AG20443 (cell line): ENCODE results near the gene PCDH19.
A peak's percentile ranks its signal among the peaks of the same experiment; 100 is the strongest.
"Not testable (repeated sequence)": the region's sequence is repeated elsewhere in the genome, so short reads cannot be mapped to it uniquely, and the experiment has no call there.

Experiments used
- DNase-seq: peaks from one replicate; pipeline ENCODE4 v3.0.0; 2012; ENCODE audit warnings: low spot score, mixed read lengths

The PCDH19 gene, protein sequence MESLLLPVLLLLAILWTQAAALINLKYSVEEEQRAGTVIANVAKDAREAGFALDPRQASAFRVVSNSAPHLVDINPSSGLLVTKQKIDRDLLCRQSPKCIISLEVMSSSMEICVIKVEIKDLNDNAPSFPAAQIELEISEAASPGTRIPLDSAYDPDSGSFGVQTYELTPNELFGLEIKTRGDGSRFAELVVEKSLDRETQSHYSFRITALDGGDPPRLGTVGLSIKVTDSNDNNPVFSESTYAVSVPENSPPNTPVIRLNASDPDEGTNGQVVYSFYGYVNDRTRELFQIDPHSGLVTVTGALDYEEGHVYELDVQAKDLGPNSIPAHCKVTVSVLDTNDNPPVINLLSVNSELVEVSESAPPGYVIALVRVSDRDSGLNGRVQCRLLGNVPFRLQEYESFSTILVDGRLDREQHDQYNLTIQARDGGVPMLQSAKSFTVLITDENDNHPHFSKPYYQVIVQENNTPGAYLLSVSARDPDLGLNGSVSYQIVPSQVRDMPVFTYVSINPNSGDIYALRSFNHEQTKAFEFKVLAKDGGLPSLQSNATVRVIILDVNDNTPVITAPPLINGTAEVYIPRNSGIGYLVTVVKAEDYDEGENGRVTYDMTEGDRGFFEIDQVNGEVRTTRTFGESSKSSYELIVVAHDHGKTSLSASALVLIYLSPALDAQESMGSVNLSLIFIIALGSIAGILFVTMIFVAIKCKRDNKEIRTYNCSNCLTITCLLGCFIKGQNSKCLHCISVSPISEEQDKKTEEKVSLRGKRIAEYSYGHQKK (N-terminal part only)

DNA sequence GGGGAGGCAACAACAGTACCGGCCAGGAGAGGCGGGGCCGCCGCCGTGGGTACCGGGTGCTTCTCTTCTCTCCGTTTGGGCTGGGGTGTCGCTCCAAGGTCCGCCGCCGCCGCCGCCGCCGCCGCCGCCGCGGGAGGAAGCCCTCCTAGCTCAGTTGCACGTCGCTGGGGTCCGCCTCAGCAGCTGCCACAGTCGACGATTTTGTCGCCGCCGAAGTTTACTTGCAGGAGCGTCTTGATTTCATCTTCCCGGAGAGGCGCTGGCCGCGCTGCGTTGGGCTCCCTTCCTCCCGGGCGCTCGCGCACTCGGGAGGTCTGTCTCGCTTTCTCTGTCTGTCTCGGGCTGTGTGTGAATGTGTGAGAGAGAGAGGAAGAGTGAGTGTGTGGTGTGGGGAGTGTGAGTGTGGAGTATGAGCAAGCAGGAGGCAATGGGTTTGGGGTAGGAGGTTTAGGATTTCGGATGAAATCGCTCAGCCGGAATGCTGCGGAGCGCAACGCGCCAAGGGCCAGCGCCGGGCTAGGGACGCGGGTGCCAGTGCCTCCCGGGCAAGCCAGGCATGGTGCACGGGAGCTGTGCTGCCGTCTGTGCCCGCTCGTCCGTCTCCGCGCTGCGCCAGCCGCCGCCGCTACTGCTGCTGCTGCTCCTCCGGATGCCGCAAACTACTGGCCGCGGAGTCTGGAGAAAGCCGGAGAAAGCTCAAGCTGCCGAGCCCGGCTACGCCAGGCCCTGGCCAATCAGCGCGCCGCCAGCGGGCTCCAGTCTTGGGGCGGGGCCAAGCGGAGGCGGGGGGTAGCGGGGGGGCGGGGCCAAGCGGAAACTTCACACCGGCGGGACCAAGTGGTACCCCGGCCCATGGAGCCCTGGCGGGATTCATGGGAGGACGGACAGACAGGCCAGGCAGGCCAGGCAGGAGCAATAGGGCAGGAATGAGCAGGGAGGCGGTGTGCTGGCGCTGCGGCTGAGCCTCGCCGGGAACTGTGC is at the start of gene PCDH19:
Gene PCDH19, minus strand, starts transcription at position 664 of the 981 bp plus-strand sequence. CDS start 1,676 bp downstream, outside the sequence.
- peak; percentile 79 for DNase-seq

DNA sequence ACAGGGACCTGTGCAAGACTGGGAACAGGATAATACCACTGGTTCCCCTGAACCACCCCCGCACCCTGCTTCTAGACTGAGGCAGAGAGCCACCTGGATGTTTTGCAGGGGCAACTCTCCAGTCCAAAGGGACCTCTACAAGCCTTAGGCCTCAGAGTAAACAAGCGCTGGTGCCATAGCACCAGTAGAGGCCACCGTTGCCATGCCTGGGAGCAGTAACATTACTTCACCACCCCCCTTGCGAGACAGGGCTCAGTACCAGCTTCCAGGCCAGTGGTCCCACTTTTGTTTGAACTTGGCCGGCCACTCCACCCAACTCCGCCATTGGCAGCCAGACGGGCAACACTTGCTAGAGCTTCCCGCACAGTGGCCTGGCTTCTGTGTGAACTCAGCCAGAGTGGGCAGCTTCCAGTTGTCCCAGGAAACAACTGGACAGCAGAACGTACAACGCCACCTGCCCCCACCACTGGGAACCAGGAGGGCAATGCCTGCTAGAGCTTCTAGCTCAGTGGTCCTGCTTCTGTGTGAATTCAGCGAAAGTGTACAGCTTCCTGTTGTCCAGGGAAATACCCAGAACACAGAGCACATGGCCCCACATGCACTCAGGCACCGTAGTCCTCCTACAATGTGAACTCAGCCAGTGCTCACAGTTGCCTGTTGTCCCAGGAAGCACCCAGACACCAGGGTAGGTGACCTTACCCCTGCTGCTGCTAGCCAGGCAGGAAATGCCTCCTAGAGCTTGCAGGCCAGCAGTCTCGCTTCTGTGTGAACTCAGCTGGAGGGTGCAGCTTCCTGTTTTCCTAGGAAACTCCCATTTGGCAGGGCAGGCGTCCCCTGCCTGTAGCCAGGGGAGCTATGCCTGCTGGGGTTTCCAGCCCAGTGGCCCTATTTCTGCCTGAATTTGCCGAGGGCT is 39.9 kb upstream of the PCDH19 start:
- DNase-seq = no peak

DNA sequence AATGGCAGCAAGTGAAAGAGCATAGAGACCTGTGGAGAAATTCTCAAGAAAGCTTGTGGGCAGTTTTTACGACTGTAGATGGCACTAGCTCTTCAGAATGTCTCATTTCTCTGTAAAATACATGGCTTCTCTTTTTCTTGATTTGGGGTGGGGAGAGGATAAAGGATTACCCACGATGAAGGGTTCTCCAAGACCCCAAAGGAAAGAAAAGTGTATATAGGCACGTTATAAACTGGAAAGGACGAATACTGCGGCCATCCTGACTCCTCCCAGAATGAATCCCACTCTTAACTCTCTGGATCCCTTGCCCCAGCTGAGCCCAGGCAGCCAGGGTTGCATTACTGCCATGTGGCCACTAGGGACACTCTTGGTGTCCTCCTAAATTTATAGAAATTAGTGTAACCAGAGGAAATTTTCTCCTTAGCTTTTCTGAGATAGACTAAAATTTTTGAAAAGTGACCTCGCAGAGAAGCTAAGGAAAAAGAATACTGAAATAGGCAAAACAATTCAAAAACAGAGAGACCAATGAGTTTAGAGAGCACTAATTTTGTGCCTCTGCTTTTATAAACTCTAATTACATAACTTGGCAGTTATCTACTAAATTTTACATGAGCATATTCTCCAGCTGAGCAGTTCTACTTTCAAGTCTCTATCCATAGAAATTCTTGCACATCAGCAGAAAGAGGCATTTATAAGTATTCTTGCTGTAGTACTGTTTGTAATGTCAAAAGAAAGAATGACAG is 37.8 kb upstream of the PCDH19 start:
- DNase-seq = peak; percentile 59

DNA sequence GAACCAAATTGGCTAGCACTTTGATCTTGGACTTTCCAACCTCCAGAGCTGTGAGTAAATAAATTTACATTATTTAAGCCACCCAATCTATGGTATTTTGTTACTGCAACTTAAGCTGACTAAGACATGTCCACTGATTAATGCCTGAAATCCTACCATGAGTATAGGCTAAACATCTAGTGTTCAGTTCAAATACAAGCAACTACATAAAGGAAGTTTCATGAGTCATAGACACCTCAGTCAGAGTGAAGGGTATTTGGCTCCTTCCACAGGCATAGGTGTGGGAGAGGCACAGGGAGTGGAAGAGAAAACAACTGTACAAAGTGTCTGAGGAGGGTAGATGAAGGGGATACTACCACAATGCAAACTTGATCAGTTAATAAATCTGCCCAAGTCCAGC is 35.5 kb upstream of the PCDH19 start:
- DNase-seq = no peak

DNA sequence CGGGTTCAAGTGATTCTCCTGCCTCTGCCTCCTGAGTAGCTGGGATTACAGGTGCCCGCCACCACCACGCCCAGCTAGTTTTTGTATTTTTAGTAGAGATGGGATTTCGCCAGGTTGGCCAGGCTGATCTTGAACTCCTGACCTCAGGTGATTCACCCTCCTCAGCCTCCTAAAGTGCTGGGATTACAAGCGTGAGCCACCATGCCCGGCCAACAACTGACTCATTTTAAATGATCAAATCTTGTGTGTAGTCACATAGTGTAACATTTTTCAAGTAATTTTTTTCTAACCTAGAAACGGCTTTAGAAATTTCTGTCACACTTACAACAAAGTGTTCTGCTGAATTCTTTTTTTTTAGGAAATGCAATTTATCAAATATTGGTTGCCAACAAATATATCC is 31.2 kb upstream of the PCDH19 start:
- DNase-seq = not testable (repeated sequence)

DNA sequence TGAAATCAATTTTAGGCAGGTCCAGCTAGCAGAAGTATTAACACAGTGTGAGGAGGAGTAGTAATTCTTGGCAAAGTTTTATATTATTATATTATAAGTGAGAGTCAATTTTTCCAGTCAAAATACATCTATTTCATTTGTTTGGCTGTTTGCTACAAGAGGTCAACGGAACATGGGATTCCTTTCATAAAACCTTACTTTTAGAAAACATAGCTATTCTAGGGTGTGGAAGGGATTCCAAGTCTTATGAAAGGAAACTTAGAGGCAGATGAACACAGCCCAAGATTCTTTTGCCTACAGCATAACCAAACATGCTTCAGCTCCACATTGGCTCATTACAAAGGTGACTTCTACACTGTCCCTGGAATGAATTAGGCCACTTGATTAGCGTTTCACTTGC is 29.9 kb upstream of the PCDH19 start:
- DNase-seq = no peak

DNA sequence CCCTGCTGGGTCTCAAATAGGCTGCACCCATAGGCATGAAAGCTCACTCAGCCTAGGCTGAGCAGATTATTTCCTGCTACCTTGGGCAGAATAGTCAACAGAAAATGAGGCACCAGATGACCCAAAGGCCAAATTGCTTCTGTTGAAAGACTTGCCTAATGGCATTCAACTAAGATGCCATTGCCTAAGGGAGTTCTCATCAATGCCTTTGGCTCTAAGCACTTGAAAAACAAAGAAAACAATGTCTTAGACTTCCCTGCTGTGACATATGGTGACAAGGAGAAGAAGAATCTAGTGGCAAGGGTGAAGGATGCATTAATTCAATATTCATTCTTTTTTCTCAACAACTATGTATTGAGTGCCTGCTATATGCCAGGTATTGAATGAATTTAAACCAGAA is 25.7 kb upstream of the PCDH19 start:
- no peak for DNase-seq

DNA sequence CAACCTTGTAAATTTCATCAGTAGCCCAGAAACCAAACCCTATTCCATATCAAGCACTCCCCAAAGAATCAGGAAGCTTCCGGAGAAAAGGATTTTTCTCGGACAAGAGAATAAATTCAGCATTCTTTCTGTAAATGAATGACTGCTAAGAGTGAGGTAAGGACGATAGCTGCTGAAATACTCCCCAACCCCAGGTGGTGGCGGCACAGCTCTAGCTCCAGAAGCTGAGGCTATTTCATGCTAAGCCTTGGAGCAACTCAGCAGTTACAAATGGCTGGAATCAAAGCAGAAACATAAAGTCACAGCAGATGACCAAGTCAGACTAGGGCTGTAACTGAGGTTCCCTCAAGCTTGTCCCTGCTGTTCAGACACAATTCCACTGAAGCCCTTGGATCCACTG is 13.9 kb upstream of the PCDH19 start:
- DNase-seq = no peak

DNA sequence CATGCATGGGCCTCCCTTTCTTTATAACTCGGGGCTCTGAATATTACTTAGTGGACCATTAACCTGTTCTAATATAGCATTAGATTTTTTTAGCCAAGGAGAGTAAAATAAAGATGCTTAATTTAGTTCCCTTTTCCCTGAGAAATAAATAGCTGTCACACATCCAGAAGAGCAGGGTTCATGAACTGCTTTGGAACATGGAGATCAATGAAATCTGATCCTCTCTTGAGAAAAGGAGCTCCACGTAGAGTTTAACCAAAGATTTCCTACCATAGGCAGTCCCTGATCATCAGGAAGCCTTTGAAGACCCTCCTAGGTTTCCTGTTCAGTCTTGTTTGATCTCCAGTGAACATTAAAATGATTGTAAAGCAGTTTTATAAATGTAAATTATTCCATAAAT is 8.5 kb upstream of the PCDH19 start:
- DNase-seq = no peak

DNA sequence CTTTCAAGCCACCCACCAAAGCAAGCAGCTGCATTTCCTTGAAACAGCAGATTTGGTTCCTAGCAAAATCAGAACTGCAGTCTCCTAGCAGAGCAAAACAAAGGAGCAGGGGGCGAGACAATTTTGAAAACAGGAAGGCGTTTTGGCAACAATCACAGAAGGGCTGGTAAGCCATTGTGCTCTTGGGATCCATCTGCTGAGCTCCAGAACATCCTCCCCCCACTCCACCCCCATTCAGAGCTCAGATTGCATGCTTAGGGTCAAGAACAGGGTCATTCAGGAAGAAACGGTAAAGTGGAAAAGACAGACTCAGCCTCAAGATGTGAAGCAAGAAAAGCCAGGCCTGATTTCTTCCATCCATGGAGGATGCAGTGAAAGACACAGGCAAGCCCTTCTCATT is 7.6 kb upstream of the PCDH19 start:
- DNase-seq = no peak

DNA sequence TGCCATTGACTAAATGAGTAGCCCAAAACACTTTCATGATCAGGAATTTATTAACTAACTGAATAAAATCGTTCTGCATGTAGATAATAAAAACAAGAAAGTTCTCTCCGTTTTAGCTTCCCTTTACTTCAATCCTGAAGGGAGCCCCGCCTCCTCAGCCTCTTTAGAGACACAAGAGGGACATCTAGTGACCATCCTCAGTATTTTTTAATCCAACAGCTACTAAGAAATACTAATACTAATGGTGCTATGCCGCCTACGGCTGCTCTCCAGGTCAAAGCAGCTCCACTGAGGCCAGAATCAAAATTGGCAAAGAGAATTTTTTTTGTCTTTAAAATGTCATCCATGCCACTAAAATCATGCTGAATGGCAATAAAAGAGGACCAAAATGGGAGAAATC is 3.2 kb upstream of the PCDH19 start:
- peak; percentile 47 for DNase-seq

DNA sequence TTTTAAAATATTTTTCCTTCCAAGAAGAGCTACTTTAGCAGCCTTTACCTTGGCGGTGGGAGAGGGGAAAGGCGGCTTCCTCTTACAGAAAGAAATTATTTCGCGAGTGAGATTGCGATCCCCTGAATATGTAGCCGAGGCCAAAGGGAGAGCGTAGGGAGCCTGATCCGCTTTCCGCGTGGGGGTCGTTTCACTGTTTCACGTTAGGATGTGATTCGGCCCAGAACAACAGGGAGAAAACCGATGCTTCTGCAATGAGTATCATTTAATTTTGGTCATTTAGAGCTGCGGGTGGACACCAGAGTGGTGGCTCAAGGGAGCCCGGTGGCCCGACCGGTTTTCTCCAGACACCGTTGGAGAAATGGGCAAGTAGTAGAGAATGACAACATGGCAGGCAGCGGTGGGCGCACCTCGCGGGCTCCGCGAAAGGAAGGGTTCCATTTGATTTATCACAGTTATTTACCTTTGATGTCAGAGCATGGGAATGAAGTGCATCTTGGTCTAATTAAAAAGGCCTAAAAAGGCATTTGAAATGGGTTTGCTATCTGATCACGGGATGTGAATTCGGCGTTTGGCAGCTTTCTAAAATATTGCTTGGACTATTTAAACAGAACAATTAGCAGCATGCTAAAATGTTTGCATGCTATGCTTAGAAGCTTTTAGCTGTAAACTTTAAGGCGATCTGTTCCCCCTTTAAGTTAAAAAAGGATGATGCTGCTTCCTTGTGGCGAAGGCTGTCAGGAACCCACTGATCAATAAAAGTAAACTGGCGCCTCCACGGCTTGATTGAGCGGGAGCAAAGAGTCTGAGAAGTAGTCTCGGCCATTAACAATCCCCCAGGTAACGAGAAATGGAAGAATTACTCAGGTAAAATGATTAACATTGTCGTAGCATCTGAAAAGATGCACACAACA is 2.0 kb upstream of the PCDH19 start:
- no peak for DNase-seq

DNA sequence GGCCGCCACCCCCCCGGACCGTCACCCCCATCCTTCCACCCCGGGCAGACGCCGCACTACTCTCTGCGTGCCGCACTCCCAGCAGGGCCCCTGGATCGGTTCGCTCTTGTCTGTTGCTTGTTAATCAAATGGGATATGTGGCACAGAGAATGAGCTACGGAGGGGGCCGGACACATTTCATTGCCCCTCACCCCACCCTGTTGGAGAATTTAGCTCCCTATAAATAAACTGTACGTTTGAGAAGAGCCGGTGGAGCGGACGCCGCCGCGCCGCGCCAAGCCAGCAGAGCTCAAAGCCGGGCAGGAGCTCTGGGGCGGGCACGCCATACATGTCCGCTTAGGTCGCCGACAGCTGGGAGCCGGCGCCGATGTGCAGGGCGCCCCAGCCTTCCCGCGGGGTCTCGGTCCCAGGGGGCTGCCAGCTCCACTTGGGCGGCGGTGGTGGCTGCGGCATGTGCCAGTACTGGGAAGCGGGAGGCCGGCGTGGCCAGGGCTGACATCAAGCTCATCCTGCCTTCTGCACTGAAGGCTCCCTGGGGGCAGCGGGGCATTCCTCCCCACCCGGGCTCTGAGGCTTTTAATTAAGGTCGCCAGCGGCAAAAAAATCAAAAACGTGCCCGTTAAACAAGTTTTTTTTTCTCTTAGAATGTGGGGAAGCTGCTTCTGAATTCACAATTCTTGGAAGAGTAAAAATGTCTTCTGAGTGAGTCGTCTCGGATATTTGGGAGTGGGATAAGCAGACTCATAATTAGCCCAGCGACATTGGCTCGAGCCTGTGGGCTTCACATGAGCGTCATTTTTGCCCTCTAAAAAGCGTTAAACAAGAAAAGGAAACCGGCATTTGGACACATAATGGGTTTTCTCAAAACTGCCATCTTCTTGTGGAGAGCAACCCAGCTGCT is 1.1 kb upstream of the PCDH19 start:
- DNase-seq = no peak

DNA sequence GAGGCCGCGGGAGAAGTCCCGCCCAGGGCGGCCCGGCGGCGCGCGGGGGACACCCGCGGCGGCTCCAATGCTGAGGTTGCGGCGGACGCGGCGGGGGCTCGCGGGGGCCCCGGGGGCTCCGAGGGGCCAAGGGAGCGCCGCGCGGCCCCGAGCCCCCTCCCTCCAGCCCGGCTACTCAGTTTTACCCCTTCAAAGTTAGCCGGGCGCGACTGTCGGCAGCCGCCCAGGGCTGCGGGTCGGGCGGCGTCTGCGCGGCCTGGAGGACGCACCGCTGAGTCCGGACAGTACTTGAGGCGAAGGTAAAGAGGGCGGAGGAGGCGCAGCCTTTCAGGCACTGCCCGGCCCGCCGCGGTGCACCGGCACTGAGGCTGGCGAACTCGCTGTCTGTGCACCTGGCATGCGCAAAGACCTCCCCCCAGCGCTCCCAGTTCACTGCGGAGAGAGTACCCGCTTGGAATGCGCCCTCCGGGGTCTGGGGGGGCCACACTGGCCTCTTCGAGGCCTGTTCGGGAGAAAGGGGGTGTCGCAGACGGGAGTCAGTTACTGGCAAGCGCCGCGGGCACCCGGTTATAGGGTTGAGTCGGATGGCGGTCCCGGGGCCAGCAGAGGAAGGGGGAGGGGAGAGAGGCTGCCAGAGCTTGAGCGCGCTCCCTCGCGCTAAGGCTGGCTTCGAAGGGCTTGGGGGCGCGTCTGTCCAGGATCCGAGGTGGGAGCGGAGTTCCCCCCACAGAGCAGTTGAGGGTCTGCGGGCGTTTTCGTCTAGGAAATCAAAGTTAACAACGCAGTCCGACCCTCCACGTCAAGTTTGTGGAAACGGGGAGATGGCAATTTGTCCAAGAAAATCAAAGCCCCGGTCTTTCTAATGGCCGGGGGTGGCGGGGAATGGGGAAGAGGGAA is 1.1 kb downstream of the PCDH19 start:
- no peak for DNase-seq

DNA sequence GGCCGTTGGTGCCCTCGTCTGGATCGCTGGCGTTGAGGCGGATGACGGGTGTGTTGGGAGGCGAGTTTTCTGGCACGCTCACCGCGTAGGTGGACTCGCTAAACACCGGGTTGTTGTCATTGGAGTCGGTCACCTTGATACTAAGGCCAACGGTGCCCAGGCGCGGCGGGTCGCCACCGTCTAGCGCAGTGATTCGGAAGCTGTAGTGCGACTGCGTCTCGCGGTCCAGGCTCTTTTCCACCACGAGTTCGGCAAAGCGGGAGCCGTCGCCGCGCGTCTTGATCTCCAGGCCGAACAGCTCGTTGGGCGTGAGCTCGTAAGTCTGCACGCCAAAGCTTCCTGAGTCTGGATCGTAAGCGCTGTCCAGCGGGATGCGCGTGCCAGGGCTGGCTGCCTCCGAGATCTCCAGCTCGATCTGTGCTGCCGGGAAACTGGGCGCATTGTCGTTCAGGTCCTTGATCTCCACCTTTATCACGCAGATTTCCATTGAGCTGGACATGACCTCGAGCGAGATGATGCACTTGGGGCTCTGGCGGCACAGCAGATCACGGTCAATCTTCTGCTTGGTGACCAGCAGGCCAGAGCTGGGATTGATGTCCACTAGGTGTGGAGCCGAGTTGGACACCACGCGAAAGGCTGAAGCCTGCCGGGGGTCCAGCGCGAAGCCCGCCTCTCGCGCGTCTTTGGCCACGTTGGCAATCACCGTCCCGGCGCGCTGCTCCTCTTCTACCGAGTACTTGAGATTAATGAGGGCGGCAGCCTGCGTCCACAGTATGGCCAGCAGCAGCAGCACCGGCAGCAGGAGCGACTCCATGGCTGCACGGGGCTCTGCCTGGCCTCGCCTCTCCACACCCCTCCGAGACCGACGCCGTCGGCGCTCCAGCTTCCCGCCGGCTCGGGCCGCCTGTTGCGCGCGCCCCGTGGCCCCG is 2.0 kb downstream of the PCDH19 start:
- no peak for DNase-seq
